ENCODE measurements around the gene RHOJ. TPM values are rescaled to one million over a fixed set of nuclear protein-coding genes. Genes with fewer than 3 reads are reported as not detected.

RHOJ gene
- total and polyA plus RNA-seq, 2 donors (not counting 3 experiments of a cell fraction or from before 2014, with no cell fraction given), result 191 to 486 TPM

DNA sequence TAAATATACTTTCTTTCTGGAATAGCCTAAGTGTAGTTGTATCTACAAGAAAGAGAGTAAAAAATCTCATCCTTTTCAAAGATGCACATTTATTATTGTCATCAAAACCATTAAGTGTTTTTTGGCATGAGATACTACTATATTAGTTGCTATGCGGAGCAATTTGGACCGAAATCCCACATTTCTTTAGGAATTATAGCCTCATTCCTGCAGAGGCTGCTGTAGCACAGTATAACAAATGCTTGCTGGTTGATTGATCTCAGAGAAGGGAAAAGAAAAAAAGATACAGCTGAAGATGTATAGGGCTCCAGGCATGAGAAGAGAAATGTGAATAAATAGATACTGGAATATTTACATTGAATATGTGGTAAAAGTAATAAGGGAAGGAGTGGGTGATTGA lies 36.0 kb downstream of the RHOJ start:
- Histone ChIP-seq H3K27ac (ENCODE audit: insufficient read depth, low read depth, low read length) (no peak overlapping the region), H4K20me1 (replicated peaks; ENCODE audit: control insufficient read depth, extremely low read depth, insufficient read depth, low read length) (peaks cover 13% of the 10 kb centered on the region), H3K9me3 (replicated peaks; ENCODE audit: control insufficient read depth, insufficient read depth, low read length) (no peaks in the 10 kb centered on the region), H3K4me2 (ENCODE audit: insufficient read depth, low read length) (no peak overlapping the region), H2AFZ (ENCODE audit: low read depth, low read length) (no peak overlapping the region), H3K9me1 (replicated peaks; ENCODE audit: control insufficient read depth, extremely low read depth, insufficient read depth, low read length) (no peaks in the 10 kb centered on the region), H3K4me3 (replicated peaks in 1 of 3; ENCODE audit: insufficient read depth in 1 of 3, low read depth in 1 of 3, low read length in 3 of 3) (no peak overlapping the region), H3K9ac (replicated peaks; ENCODE audit: extremely low read depth, insufficient read depth, low read length) (no peak overlapping the region), H3K4me1 (ENCODE audit: control insufficient read depth, extremely low read depth, insufficient read depth, low read length) (no peaks in the 10 kb centered on the region), H3K36me3 (ENCODE audit: control insufficient read depth in 2 of 2, extremely low read depth in 1 of 2, insufficient read depth in 2 of 2, low read length in 2 of 2) (peaks cover 12 to 22% of the 10 kb centered on the region in 2 experiments), H3K27me3 (ENCODE audit: control insufficient read depth in 2 of 2, insufficient read depth in 2 of 2, low read length in 2 of 2) (no peaks in the 10 kb centered on the region), H3K79me2 (ENCODE audit: control insufficient read depth, insufficient read depth, low read length) (peaks cover 91% of the 10 kb centered on the region)
- no peak for TF ChIP-seq MYC (IDR thresholded peaks at IDR 0.05; ENCODE audit: low read depth, low read length)
- TF ChIP-seq GATA2 (IDR thresholded peaks at IDR 0.05; ENCODE audit: insufficient read depth, insufficient read length, low read depth, low read length), result no peak
- no peak for TF ChIP-seq POLR2AphosphoS5 (IDR thresholded peaks at IDR 0.05; ENCODE audit: insufficient read depth, low read depth, low read length)
- dilution Hi-C loops (cut with MboI; ENCODE audit: extremely low pct_ligation_motif_present, low sequenced_read_pairs) (no loop called here), intact Hi-C loops (cut with micrococcal nuclease) (no loop called here)
- BruUV-seq (replicated peaks), result no TSS peak
- ChIA-PET POLR2A (no interaction called here), CTCF (no interaction called here)
- DNase-seq (ENCODE audit: low read depth, low spot score) (no peak), FAIRE-seq (no peak)

DNA sequence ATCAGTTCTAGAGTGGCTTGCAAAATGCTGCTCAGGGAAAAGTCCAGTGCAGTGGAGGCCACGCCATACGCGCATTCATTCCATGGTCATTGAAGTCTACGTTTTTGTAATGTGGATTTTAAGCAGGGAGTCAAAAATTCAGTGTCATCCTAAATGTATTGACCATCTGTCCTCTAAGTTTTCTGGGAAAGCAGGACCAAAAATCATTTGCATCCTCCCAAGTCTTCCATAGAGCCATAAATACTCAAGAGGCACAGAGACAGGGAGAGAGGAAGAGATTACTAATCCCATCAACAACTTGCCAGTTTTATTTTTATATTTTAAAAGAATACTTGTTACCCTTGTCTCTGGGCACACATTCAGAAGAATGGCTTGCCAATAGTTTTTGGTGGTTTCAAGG lies 36.9 kb downstream of the RHOJ start:
- H3K4me2 ChIP-seq (ENCODE audit: insufficient read depth, low read length), result no peak overlapping the region
- CTCF ChIA-PET, result interaction anchor here (1.3 kb wide), 1 partner anchor 33 kb away, joined by 6 read pairs; no protein-coding TSS in a partner anchor
- FAIRE-seq (no peak), DNase-seq (ENCODE audit: low read depth, low spot score) (no peak)
- H3K4me1 ChIP-seq (ENCODE audit: control insufficient read depth, extremely low read depth, insufficient read depth, low read length), result peaks cover 7% of the 10 kb centered on the region
- no peaks in the 10 kb centered on the region for H3K9me1 ChIP-seq (replicated peaks; ENCODE audit: control insufficient read depth, extremely low read depth, insufficient read depth, low read length)
- H3K9ac ChIP-seq (replicated peaks; ENCODE audit: extremely low read depth, insufficient read depth, low read length), result no peak overlapping the region
- no peak overlapping the region for H3K27ac ChIP-seq (ENCODE audit: insufficient read depth, low read depth, low read length)
- dilution Hi-C loops (cut with MboI; ENCODE audit: extremely low pct_ligation_motif_present, low sequenced_read_pairs), result no loop called here
- intact Hi-C loops (cut with micrococcal nuclease), result no loop called here
- no peaks in the 10 kb centered on the region for H3K9me3 ChIP-seq (replicated peaks; ENCODE audit: control insufficient read depth, insufficient read depth, low read length)
- BruUV-seq (replicated peaks), result no TSS peak
- H3K27me3 ChIP-seq (ENCODE audit: control insufficient read depth in 2 of 2, insufficient read depth in 2 of 2, low read length in 2 of 2), result no peaks in the 10 kb centered on the region
- peaks cover 92% of the 10 kb centered on the region for H3K79me2 ChIP-seq (ENCODE audit: control insufficient read depth, insufficient read depth, low read length)
- no peak overlapping the region for H3K4me3 ChIP-seq (replicated peaks in 1 of 3; ENCODE audit: insufficient read depth in 1 of 3, low read depth in 1 of 3, low read length in 3 of 3)
- POLR2A ChIA-PET, result no interaction called here
- H3K36me3 ChIP-seq (ENCODE audit: control insufficient read depth in 2 of 2, extremely low read depth in 1 of 2, insufficient read depth in 2 of 2, low read length in 2 of 2), result peaks cover 12 to 23% of the 10 kb centered on the region in 2 experiments
- peaks cover 12% of the 10 kb centered on the region for H4K20me1 ChIP-seq (replicated peaks; ENCODE audit: control insufficient read depth, extremely low read depth, insufficient read depth, low read length)
- no peak for TF ChIP-seq MYC (IDR thresholded peaks at IDR 0.05; ENCODE audit: low read depth, low read length)
- TF ChIP-seq GATA2 (IDR thresholded peaks at IDR 0.05; ENCODE audit: insufficient read depth, insufficient read length, low read depth, low read length), result no peak
- no peak for TF ChIP-seq JUN (IDR thresholded peaks at IDR 0.05; ENCODE audit: borderline replicate concordance, insufficient read depth, insufficient read length, low read depth)
- TF ChIP-seq, protein P1, sequence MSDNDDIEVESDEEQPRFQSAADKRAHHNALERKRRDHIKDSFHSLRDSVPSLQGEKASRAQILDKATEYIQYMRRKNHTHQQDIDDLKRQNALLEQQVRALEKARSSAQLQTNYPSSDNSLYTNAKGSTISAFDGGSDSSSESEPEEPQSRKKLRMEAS (IDR thresholded peaks at IDR 0.05; ENCODE audit: insufficient read depth, insufficient read length), result no peak
- no peak for TF ChIP-seq POLR2AphosphoS5 (IDR thresholded peaks at IDR 0.05; ENCODE audit: insufficient read depth, low read depth, low read length)
- TF ChIP-seq FOS (IDR thresholded peaks at IDR 0.05; ENCODE audit: borderline replicate concordance, insufficient read depth, low read length), result no peak
- TF ChIP-seq POLR2A (IDR thresholded peaks at IDR 0.05; ENCODE audit: low read depth, low read length), result no peak
- no peak for TF ChIP-seq EZH2 (IDR thresholded peaks at IDR 0.05; ENCODE audit: borderline replicate concordance, low read depth, low read length, severe bottlenecking)
- TF ChIP-seq, protein P2, sequence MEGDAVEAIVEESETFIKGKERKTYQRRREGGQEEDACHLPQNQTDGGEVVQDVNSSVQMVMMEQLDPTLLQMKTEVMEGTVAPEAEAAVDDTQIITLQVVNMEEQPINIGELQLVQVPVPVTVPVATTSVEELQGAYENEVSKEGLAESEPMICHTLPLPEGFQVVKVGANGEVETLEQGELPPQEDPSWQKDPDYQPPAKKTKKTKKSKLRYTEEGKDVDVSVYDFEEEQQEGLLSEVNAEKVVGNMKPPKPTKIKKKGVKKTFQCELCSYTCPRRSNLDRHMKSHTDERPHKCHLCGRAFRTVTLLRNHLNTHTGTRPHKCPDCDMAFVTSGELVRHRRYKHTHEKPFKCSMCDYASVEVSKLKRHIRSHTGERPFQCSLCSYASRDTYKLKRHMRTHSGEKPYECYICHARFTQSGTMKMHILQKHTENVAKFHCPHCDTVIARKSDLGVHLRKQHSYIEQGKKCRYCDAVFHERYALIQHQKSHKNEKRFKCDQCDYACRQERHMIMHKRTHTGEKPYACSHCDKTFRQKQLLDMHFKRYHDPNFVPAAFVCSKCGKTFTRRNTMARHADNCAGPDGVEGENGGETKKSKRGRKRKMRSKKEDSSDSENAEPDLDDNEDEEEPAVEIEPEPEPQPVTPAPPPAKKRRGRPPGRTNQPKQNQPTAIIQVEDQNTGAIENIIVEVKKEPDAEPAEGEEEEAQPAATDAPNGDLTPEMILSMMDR (IDR thresholded peaks at IDR 0.05; ENCODE audit: extremely low read depth in 1 of 2, insufficient read depth in 1 of 2, low read depth in 1 of 2, low read length in 2 of 2), result no peak
- no peak overlapping the region for H2AFZ ChIP-seq (ENCODE audit: low read depth, low read length)

Data from endothelial cell of umbilical vein (primary cell).